KOPT-K1 (cell line): ENCODE results near the gene CFAP43.
"Not testable (repeated sequence)": the region's sequence is repeated elsewhere in the genome, so short reads cannot be mapped to it uniquely, and the experiment has no call there.

Experiments used
- H3K27ac ChIP-seq: fragments of 200-600 bp; sonication (generic); 2 replicates; pipeline ENCODE4 v1.5.1; 2016; ENCODE audit warnings: antibody characterized with exemption, mild to moderate bottlenecking, low read depth, low read length; ENCODE audit not compliant: poor library complexity, severe bottlenecking
- H3K36me3 ChIP-seq: fragments of 200-600 bp; sonication (generic); 2 replicates; pipeline ENCODE4 v1.5.1; 2017; ENCODE audit warnings: antibody characterized with exemption, mild to moderate bottlenecking, low read length, moderate library complexity; ENCODE audit not compliant: insufficient read depth
- H3K9me3 ChIP-seq: fragments of 200-600 bp; sonication (generic); 2 replicates; pipeline ENCODE4 v1.5.1; 2017; ENCODE audit warnings: antibody characterized with exemption, low read length, mild to moderate bottlenecking; ENCODE audit not compliant: insufficient read depth, poor library complexity, severe bottlenecking

Gene CFAP43

GRCh38 chr10:104209575-104210198 lies 22.5 kb downstream of the CFAP43 start:
- no peaks in the 10 kb centered on the region for H3K9me3 ChIP-seq
- no peak overlapping the region for H3K27ac ChIP-seq
- no peaks in the 10 kb centered on the region for H3K36me3 ChIP-seq

- H3K9me3 ChIP-seq, result no peaks in the 10 kb centered on the region
- H3K36me3 ChIP-seq, result no peaks in the 10 kb centered on the region
- H3K27ac ChIP-seq, result no peak overlapping the region
Measured at GRCh38 chr10:104208730-104209129, 23.4 kb downstream of the CFAP43 start.

- Histone ChIP-seq H3K27ac (no peak overlapping the region), H3K36me3 (no peaks in the 10 kb centered on the region)
Measured at GRCh38 chr10:104202231-104202630, 29.9 kb downstream of the CFAP43 start.

GRCh38 chr10:104201636-104202035 lies 30.5 kb downstream of the CFAP43 start:
- Histone ChIP-seq H3K36me3 (no peaks in the 10 kb centered on the region), H3K27ac (no peak overlapping the region), H3K9me3 (no peaks in the 10 kb centered on the region)

More at GRCh38 chr10:104202231-104202630, 29.9 kb downstream of the CFAP43 start:
- H3K9me3 ChIP-seq, result no peaks in the 10 kb centered on the region

- H3K9me3 ChIP-seq, result no peaks in the 10 kb centered on the region
- no peaks in the 10 kb centered on the region for H3K36me3 ChIP-seq
Measured at GRCh38 chr10:104199567-104199966, 32.6 kb downstream of the CFAP43 start.

GRCh38 chr10:104197364-104197763 lies 34.8 kb downstream of the CFAP43 start:
- Histone ChIP-seq H3K9me3 (no peaks in the 10 kb centered on the region), H3K27ac (no peak overlapping the region), H3K36me3 (no peaks in the 10 kb centered on the region)

More at GRCh38 chr10:104199567-104199966, 32.6 kb downstream of the CFAP43 start:
- H3K27ac ChIP-seq, result no peak overlapping the region

GRCh38 chr10:104195706-104196105 lies 36.5 kb downstream of the CFAP43 start:
- no peaks in the 10 kb centered on the region for H3K36me3 ChIP-seq
- H3K27ac ChIP-seq, result no peak overlapping the region
- no peaks in the 10 kb centered on the region for H3K9me3 ChIP-seq

GRCh38 chr10:104193787-104194186 lies 38.4 kb downstream of the CFAP43 start:
- Histone ChIP-seq H3K36me3 (no peaks in the 10 kb centered on the region), H3K9me3 (no peaks in the 10 kb centered on the region), H3K27ac (no peak overlapping the region)

- H3K36me3 ChIP-seq, result no peaks in the 10 kb centered on the region
- no peak overlapping the region for H3K27ac ChIP-seq
Measured at GRCh38 chr10:104190695-104191094, 41.5 kb downstream of the CFAP43 start.

GRCh38 chr10:104183682-104184081 lies 48.5 kb downstream of the CFAP43 start:
- Histone ChIP-seq H3K9me3 (peaks cover 3% of the 10 kb centered on the region), H3K27ac (no peak overlapping the region), H3K36me3 (no peaks in the 10 kb centered on the region)

More at GRCh38 chr10:104190695-104191094, 41.5 kb downstream of the CFAP43 start:
- no peaks in the 10 kb centered on the region for H3K9me3 ChIP-seq

GRCh38 chr10:104174136-104174535 lies 58.0 kb downstream of the CFAP43 start:
- not testable (repeated sequence) for H3K27ac ChIP-seq, H3K36me3 ChIP-seq
- peaks cover 27% of the 10 kb centered on the region for H3K9me3 ChIP-seq

- no peaks in the 10 kb centered on the region for H3K36me3 ChIP-seq
- H3K9me3 ChIP-seq, result peaks cover 14% of the 10 kb centered on the region
- no peak overlapping the region for H3K27ac ChIP-seq
Measured at GRCh38 chr10:104170610-104171254, 61.4 kb downstream of the CFAP43 start.

- no peaks in the 10 kb centered on the region for H3K36me3 ChIP-seq
- no peak overlapping the region for H3K27ac ChIP-seq
- peaks cover 47% of the 10 kb centered on the region for H3K9me3 ChIP-seq
Measured at GRCh38 chr10:104155591-104155990, 76.6 kb downstream of the CFAP43 start.

- Histone ChIP-seq H3K9me3 (peaks cover 55% of the 10 kb centered on the region), H3K27ac (no peak overlapping the region), H3K36me3 (no peaks in the 10 kb centered on the region)
Measured at GRCh38 chr10:104151737-104152136, 80.4 kb downstream of the CFAP43 start.

GRCh38 chr10:104150139-104150538 lies 82.0 kb downstream of the CFAP43 start:
- H3K9me3 ChIP-seq, result peaks cover 47% of the 10 kb centered on the region
- no peak overlapping the region for H3K27ac ChIP-seq
- H3K36me3 ChIP-seq, result no peaks in the 10 kb centered on the region

- Histone ChIP-seq H3K27ac (no peak overlapping the region), H3K36me3 (no peaks in the 10 kb centered on the region), H3K9me3 (peaks cover 20% of the 10 kb centered on the region)
Measured at GRCh38 chr10:104146882-104147281, 85.3 kb downstream of the CFAP43 start.
